IMR-90 (cell line): ENCODE results near the gene TSC2. TPM values are rescaled to one million over a fixed set of nuclear protein-coding genes. Genes with fewer than 3 reads are reported as not detected.

Experiments used
- ATAC-seq: fragments of 200-7000 bp; cut with Tn5 transposase; 2 replicates; pipeline ENCODE4 v1.9.1; 2020; ENCODE audit warnings: low read depth, mild to moderate bottlenecking, moderate library complexity
- BruUV-seq: library from RNA; stranded (reverse); fragments of 400-500 nt; replicated peaks from 2 replicates; lab custom pipeline; 2021; lab: Mats Ljungman, UMichigan
- CTCF ChIA-PET: fragments of 300-600 bp; formaldehyde crosslinking; extraction: SDS; loops from one replicate; lab custom pipeline; 2021; ENCODE audit warnings: antibody characterized with exemption; lab: Yijun Ruan, JAX
- POLR2A ChIA-PET: fragments of 300-600 bp; sonication (Branson Sonifier 250); formaldehyde crosslinking; loops from one replicate; lab custom pipeline; 2022; ENCODE audit warnings: antibody characterized with exemption; ENCODE audit not compliant: unreplicated experiment; lab: Charles Lee
- DNase-seq: peaks from one replicate; pipeline ENCODE4 v3.0.0; 2013
- H2AFZ ChIP-seq: replicated peaks from 2 replicates; pipeline ENCODE3; 2013; ENCODE audit warnings: low read length, mild to moderate bottlenecking; ENCODE audit not compliant: poor library complexity
- H2AK5ac ChIP-seq: 2 replicates; pipeline ENCODE4 v1.6.1; 2013; ENCODE audit warnings: low read depth, low read length, inconsistent platforms
- H2AK9ac ChIP-seq: replicated peaks from 2 replicates; pipeline ENCODE3; 2013; ENCODE audit warnings: mild to moderate bottlenecking, low read depth, low read length, moderate library complexity; ENCODE audit not compliant: poor library complexity
- H2BK120ac ChIP-seq: 2 replicates; pipeline ENCODE4 v1.6.1; 2013; ENCODE audit warnings: low read depth, low read length, inconsistent platforms
- H2BK15ac ChIP-seq: 3 replicates; pipeline ENCODE4 v1.6.1; 2013; ENCODE audit warnings: low read depth, low read length, inconsistent platforms
- H2BK20ac ChIP-seq: 2 replicates; pipeline ENCODE4 v1.6.1; 2013; ENCODE audit warnings: low read depth, mild to moderate bottlenecking, inconsistent platforms, low read length, moderate library complexity
- H2BK5ac ChIP-seq: 2 replicates; pipeline ENCODE4 v1.6.1; 2013; ENCODE audit warnings: mild to moderate bottlenecking, low read depth, low read length, inconsistent platforms; ENCODE audit not compliant: poor library complexity, severe bottlenecking
- H3K14ac ChIP-seq: replicated peaks from 2 replicates; pipeline ENCODE4 v1.6.1; 2013; ENCODE audit warnings: low read depth, low read length, inconsistent platforms
- H3K18ac ChIP-seq: 2 replicates; pipeline ENCODE4 v1.6.1; 2013; ENCODE audit warnings: low read depth, low read length, control low read depth
- H3K23ac ChIP-seq: 2 replicates; pipeline ENCODE4 v1.6.1; 2013; ENCODE audit warnings: low read depth, low read length, inconsistent platforms
- H3K27ac ChIP-seq: 2 replicates; pipeline ENCODE4 v1.5.1; 2013; ENCODE audit warnings: mild to moderate bottlenecking, control low read depth, low read length; ENCODE audit not compliant: insufficient read depth
- H3K27me3 ChIP-seq: 2 replicates; pipeline ENCODE4 v1.6.1; 2013; ENCODE audit warnings: low read length; ENCODE audit not compliant: control insufficient read depth, insufficient read depth
- H3K36me3 ChIP-seq: 2 replicates; pipeline ENCODE4 v1.6.1; 2013; ENCODE audit warnings: low read length, mixed read lengths; ENCODE audit not compliant: control insufficient read depth, insufficient read depth
- H3K4ac ChIP-seq: 2 replicates; pipeline ENCODE4 v1.6.1; 2013; ENCODE audit warnings: low read depth, low read length, inconsistent platforms
- H3K4me1 ChIP-seq: 2 replicates; pipeline ENCODE4 v1.6.1; 2013; ENCODE audit warnings: low read length, mixed read lengths; ENCODE audit not compliant: control insufficient read depth, insufficient read depth
- H3K4me2 ChIP-seq: 2 replicates; pipeline ENCODE4 v1.6.1; 2013; ENCODE audit warnings: low read depth, mild to moderate bottlenecking, control low read depth, low read length, moderate library complexity
- H3K4me3 ChIP-seq: 2 replicates; pipeline ENCODE4 v1.5.1; 2013; ENCODE audit warnings: low read depth, mild to moderate bottlenecking, control low read depth, low read length, moderate library complexity; ENCODE audit not compliant: insufficient read depth
- H3K56ac ChIP-seq: 2 replicates; pipeline ENCODE4 v1.6.1; 2013; ENCODE audit warnings: low read length, inconsistent platforms; ENCODE audit not compliant: insufficient read depth; ENCODE audit errors: extremely low read depth
- H3K79me1 ChIP-seq, 2 experiments: 2 replicates each; pipeline ENCODE4 v1.6.1; 2013; ENCODE audit warnings: low read length in 2 of 2, inconsistent platforms in 1 of 2, low read depth in 1 of 2
- H3K9ac ChIP-seq: 2 replicates; pipeline ENCODE4 v1.6.1; 2013; ENCODE audit warnings: low read depth, low read length, control low read depth
- H3K9me1 ChIP-seq: 2 replicates; pipeline ENCODE4 v1.6.1; 2013; ENCODE audit warnings: low read length, inconsistent platforms; ENCODE audit not compliant: insufficient read depth
- H3K9me3 ChIP-seq: 2 replicates; pipeline ENCODE4 v1.6.1; 2013; ENCODE audit warnings: low read length; ENCODE audit not compliant: control insufficient read depth, insufficient read depth
- H4K20me1 ChIP-seq: 2 replicates; pipeline ENCODE4 v1.6.1; 2013; ENCODE audit warnings: low read length, inconsistent platforms; ENCODE audit not compliant: insufficient read depth
- H4K5ac ChIP-seq: 2 replicates; pipeline ENCODE4 v1.6.1; 2013; ENCODE audit warnings: mild to moderate bottlenecking, low read depth, low read length, control low read depth
- H4K8ac ChIP-seq, 2 experiments: 2 replicates each; pipeline ENCODE4 v1.6.1; 2013; ENCODE audit warnings: low read depth in 2 of 2, low read length in 2 of 2, control low read depth in 1 of 2, inconsistent platforms in 1 of 2
- H4K91ac ChIP-seq: 2 replicates; pipeline ENCODE4 v1.6.1; 2013; ENCODE audit warnings: low read depth, low read length, inconsistent platforms; ENCODE audit not compliant: insufficient read depth
- BHLHE40 ChIP-seq: fragments of 150-350 bp; IDR thresholded peaks from 2 replicates; pipeline ENCODE4 v1.6.1; 2016; ENCODE audit warnings: mild to moderate bottlenecking, low read depth, low read length
- CEBPB ChIP-seq: IDR thresholded peaks from 2 replicates; pipeline ENCODE4 v1.6.1; 2012; ENCODE audit warnings: low read depth, low read length, improper control_type of control experiment
- CHD1 ChIP-seq: IDR thresholded peaks from 2 replicates; pipeline ENCODE4 v1.6.1; 2012; ENCODE audit warnings: low read depth, low read length, improper control_type of control experiment
- MAFK ChIP-seq: IDR thresholded peaks from 2 replicates; pipeline ENCODE4 v1.6.1; 2012; ENCODE audit warnings: low read depth, low read length, improper control_type of control experiment
- MAZ ChIP-seq: IDR thresholded peaks from 2 replicates; pipeline ENCODE4 v1.6.1; 2012; ENCODE audit warnings: low read depth, mild to moderate bottlenecking, low read length, improper control_type of control experiment, moderate library complexity, borderline replicate concordance
- MXI1 ChIP-seq: IDR thresholded peaks from 2 replicates; pipeline ENCODE4 v1.6.1; 2012; ENCODE audit warnings: low read depth, mild to moderate bottlenecking, low read length, moderate library complexity, borderline replicate concordance
- POLR2A ChIP-seq: IDR thresholded peaks from 2 replicates; pipeline ENCODE4 v1.6.1; 2012; ENCODE audit warnings: mild to moderate bottlenecking, low read depth, low read length
- RAD21 ChIP-seq: IDR thresholded peaks from 2 replicates; pipeline ENCODE4 v1.6.1; 2012; ENCODE audit warnings: low read length, improper control_type of control experiment
- RCOR1 ChIP-seq: IDR thresholded peaks from 2 replicates; pipeline ENCODE4 v1.6.1; 2012; ENCODE audit warnings: mild to moderate bottlenecking, low read length, improper control_type of control experiment; ENCODE audit not compliant: insufficient replicate concordance
- SMC3 ChIP-seq: fragments of 150-350 bp; IDR thresholded peaks from 2 replicates; pipeline ENCODE4 v1.6.1; 2016; ENCODE audit warnings: low read depth, mild to moderate bottlenecking, antibody characterized with exemption, low read length, moderate library complexity
- WGBS, 2 experiments: methylation state at CpG; one replicate each; pipeline versions ENCODE4 v1.1.5 to v1.1.7; 2013; ENCODE audit warnings: missing lambda C conversion rate in 2 of 2; ENCODE audit not compliant: insufficient read length in 1 of 2; ENCODE audit errors: extremely low coverage in 2 of 2; 5-methylcytosine and 5-hydroxymethylcytosine counted together
- dilution Hi-C: fragments of 300-500 bp; cut with HindIII; formaldehyde crosslinking; loops from one replicate; pipeline ENCODE4 v1.14.3; 2018; ENCODE audit warnings: low sequenced_read_pairs; ENCODE audit not compliant: unreplicated experiment
- in situ Hi-C: fragments of 300-500 bp; cut with MboI; formaldehyde crosslinking; loops from 3 replicates; pipeline ENCODE4 v1.14.3; 2019; ENCODE audit warnings: low sequenced_read_pairs, inconsistent platforms, mixed read lengths
- intact Hi-C: fragments of 100-400 bp; cut with micrococcal nuclease; formaldehyde crosslinking; loops from 2 replicates; pipeline ENCODE4 v1.10.0; 2022
- polyA plus RNA-seq, 3 experiments: library from polyadenylated mRNA; depleted of rRNA; stranded (reverse); fragments of >200 nt; gene quantifications; 2 replicates each; pipeline ENCODE4 v1.2.3, GENCODE V29; 2012; ENCODE audit warnings: low replicate concordance in 1 of 3
- total RNA-seq: library from RNA; depleted of rRNA; stranded (reverse); fragments of >200 nt; gene quantifications from 2 replicates; pipeline ENCODE4 v1.2.3, GENCODE V29; 2012
- TF ChIP-seq, protein P1 (sequence below): conservative IDR thresholded peaks from 2 replicates; pipeline ENCODE4 v1.5.1; 2012; ENCODE audit warnings: mild to moderate bottlenecking, low read depth, low read length, improper control_type of control experiment
- TF ChIP-seq, protein P2 (sequence below): fragments of 150-350 bp; IDR thresholded peaks from 2 replicates; pipeline ENCODE4 v1.6.1; 2016; ENCODE audit warnings: low read depth, mild to moderate bottlenecking, low read length, moderate library complexity, borderline replicate concordance

Gene TSC2
- total and polyA plus RNA-seq, 2 of the 4 experiments (the other 2 are of a cell fraction), result 31.4 to 88.6 TPM

DNA sequence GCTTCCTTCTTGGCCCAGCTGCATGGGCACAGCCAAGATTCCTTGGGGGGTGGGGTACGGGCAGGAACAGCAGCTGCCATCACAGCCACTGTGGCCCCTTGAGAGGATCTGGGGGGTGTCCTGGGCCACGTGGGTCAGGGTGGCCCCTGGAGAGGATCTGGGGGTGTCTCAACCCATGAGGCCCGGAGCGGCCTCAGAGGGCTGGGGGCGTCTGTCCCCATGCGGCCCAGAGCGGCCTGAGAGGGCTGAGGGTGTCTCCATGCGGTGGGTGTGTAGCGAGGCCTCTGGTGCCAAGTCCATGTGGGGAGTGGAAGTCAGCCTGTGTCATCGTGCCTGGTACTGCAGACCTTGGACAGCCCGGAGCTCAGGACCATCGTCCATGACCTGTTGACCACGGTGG, 13.7 kb downstream of the TSC2 start:
- H2BK120ac ChIP-seq, result no peak overlapping the region
- H3K56ac ChIP-seq, result no peak overlapping the region
- no peak overlapping the region for H3K4ac ChIP-seq
- H2AK5ac ChIP-seq, result no peak overlapping the region
- BruUV-seq, result no TSS peak
- H3K4me2 ChIP-seq, result no peak overlapping the region
- ChIA-PET POLR2A (no interaction called here), CTCF (no interaction called here)
- no peak overlapping the region for H2BK5ac ChIP-seq
- H3K9me3 ChIP-seq, result no peaks in the 10 kb centered on the region
- H3K36me3 ChIP-seq, result peaks cover 67% of the 10 kb centered on the region
- intact Hi-C loops (no loop called here), in situ Hi-C loops (no loop called here), dilution Hi-C loops (no loop called here)
- no peak overlapping the region for H4K91ac ChIP-seq
- no peak overlapping the region for H3K18ac ChIP-seq
- TF ChIP-seq SMC3 (no peak), MXI1 (no peak), RCOR1 (no peak), CEBPB (no peak), BHLHE40 (no peak), MAFK (no peak), CHD1 (no peak), MAZ (no peak), POLR2A (no peak), RAD21 (no peak)
- TF ChIP-seq, protein P1, sequence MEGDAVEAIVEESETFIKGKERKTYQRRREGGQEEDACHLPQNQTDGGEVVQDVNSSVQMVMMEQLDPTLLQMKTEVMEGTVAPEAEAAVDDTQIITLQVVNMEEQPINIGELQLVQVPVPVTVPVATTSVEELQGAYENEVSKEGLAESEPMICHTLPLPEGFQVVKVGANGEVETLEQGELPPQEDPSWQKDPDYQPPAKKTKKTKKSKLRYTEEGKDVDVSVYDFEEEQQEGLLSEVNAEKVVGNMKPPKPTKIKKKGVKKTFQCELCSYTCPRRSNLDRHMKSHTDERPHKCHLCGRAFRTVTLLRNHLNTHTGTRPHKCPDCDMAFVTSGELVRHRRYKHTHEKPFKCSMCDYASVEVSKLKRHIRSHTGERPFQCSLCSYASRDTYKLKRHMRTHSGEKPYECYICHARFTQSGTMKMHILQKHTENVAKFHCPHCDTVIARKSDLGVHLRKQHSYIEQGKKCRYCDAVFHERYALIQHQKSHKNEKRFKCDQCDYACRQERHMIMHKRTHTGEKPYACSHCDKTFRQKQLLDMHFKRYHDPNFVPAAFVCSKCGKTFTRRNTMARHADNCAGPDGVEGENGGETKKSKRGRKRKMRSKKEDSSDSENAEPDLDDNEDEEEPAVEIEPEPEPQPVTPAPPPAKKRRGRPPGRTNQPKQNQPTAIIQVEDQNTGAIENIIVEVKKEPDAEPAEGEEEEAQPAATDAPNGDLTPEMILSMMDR, result no peak
- TF ChIP-seq, protein P2, sequence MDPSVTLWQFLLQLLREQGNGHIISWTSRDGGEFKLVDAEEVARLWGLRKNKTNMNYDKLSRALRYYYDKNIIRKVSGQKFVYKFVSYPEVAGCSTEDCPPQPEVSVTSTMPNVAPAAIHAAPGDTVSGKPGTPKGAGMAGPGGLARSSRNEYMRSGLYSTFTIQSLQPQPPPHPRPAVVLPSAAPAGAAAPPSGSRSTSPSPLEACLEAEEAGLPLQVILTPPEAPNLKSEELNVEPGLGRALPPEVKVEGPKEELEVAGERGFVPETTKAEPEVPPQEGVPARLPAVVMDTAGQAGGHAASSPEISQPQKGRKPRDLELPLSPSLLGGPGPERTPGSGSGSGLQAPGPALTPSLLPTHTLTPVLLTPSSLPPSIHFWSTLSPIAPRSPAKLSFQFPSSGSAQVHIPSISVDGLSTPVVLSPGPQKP, result no peak
- H2AK9ac ChIP-seq, result no peak overlapping the region
- H4K8ac ChIP-seq, result no peak overlapping the region
- no peak overlapping the region for H3K27ac ChIP-seq
- no peaks in the 10 kb centered on the region for H3K4me1 ChIP-seq
- no peak overlapping the region for H2BK15ac ChIP-seq
- H2BK20ac ChIP-seq, result no peak overlapping the region
- H3K9me1 ChIP-seq, result 0 out of 2 replicates have a peak, but pooled peaks cover 3% of the 10 kb centered on the region
- H3K14ac ChIP-seq, result no peak overlapping the region
- H3K27me3 ChIP-seq, result no peaks in the 10 kb centered on the region
- no peak overlapping the region for H2AFZ ChIP-seq
- H4K20me1 ChIP-seq, result no peaks in the 10 kb centered on the region; the same call in 1 of the 2 replicates
- H3K4me3 ChIP-seq, result no peak overlapping the region
- peaks cover 0 to 9% of the 10 kb centered on the region in 2 experiments; a peak in 1 of 4 replicates for H3K79me1 ChIP-seq
- 92% methylated on average over 11 of the region's 13 CpGs; no CpG with 5 or more reads in 1 of the 2 experiments for WGBS, 2 experiments
- no peak overlapping the region for H3K23ac ChIP-seq
- DNase-seq, result no peak
- ATAC-seq, result no peak
- no peak overlapping the region for H4K5ac ChIP-seq
- no peak overlapping the region for H3K9ac ChIP-seq
